ENCODE measurements around the gene PLEKHG5. TPM values are rescaled to one million over a fixed set of nuclear protein-coding genes. Genes with fewer than 3 reads are reported as not detected.
A peak's percentile ranks its signal among the peaks of the same experiment; 100 is the strongest.

PLEKHG5 gene
- total and polyA plus RNA-seq, 4 donors: 3.4 to 22.9 (median 10.0) TPM

DNA sequence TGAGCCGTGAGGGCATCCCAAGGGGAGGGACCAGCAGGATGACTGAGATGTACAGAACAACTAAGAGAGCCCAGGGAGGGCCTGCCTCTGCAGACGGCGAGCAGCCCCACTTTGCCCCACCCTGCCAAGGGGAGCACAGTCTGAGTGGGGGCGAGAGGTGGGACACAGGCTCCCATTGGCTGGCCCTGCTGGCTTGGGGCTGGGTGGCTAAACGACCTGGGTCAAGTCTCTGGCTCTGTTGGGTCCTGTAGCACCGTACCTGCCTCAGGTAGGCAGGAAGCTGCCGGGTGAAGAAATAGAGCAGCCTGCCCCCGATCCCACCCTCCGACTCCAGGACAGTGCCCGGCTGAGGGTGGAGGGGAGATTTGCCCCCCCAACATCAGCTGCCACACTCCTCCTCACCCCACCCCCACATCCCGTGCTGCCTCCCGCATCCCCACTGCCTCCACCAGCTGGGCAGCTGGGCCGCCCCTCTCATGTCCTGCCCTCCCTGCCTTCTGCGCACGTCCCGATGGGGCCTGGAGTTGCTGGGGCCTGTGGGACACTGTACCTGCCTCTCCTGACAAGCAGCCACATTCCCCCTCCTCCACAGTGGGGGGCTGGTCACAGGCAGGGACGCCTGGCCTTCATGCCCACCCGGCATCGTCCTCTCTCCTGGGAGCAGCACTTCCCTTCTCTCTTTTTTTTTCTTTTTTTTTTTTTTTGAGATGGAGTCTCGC is 12.6 kb upstream of the PLEKHG5 start:
- no peaks in the 10 kb centered on the region for H3K36me3 ChIP-seq (ENCODE audit: control insufficient read depth in 4 of 4, insufficient read depth in 4 of 4, low read length in 4 of 4)
- H3K9me3 ChIP-seq (ENCODE audit: control insufficient read depth in 4 of 4, insufficient read depth in 3 of 4, low read length in 3 of 4): no peaks in the 10 kb centered on the region
- TF ChIP-seq, protein P1, sequence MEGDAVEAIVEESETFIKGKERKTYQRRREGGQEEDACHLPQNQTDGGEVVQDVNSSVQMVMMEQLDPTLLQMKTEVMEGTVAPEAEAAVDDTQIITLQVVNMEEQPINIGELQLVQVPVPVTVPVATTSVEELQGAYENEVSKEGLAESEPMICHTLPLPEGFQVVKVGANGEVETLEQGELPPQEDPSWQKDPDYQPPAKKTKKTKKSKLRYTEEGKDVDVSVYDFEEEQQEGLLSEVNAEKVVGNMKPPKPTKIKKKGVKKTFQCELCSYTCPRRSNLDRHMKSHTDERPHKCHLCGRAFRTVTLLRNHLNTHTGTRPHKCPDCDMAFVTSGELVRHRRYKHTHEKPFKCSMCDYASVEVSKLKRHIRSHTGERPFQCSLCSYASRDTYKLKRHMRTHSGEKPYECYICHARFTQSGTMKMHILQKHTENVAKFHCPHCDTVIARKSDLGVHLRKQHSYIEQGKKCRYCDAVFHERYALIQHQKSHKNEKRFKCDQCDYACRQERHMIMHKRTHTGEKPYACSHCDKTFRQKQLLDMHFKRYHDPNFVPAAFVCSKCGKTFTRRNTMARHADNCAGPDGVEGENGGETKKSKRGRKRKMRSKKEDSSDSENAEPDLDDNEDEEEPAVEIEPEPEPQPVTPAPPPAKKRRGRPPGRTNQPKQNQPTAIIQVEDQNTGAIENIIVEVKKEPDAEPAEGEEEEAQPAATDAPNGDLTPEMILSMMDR (IDR thresholded peaks at IDR 0.05; ENCODE audit: control extremely low read depth, extremely low read depth): no peak
- H3K9ac ChIP-seq (ENCODE audit: insufficient read depth in 1 of 2, low read length in 2 of 2): no peak overlapping the region
- WGBS, 2 donors: 83 to 88% methylated on average over 20 of the region's 20 CpGs
- ATAC-seq (ENCODE audit: insufficient read depth, low FRiP score): no peak
- H3K27me3 ChIP-seq (ENCODE audit: control insufficient read depth in 3 of 3, insufficient read depth in 3 of 3, low read length in 2 of 3): no peaks in the 10 kb centered on the region
- no peak for DNase-seq
- H3K4me1 ChIP-seq (ENCODE audit: control insufficient read depth in 5 of 5, insufficient read depth in 5 of 5, low read length in 5 of 5): peaks cover 0 to 15% (median 0%) of the 10 kb centered on the region in 5 donors
- no peak overlapping the region for H3K27ac ChIP-seq (ENCODE audit: low read depth in 1 of 2, low read length in 1 of 2)
- no peak overlapping the region for H3K4me3 ChIP-seq

DNA sequence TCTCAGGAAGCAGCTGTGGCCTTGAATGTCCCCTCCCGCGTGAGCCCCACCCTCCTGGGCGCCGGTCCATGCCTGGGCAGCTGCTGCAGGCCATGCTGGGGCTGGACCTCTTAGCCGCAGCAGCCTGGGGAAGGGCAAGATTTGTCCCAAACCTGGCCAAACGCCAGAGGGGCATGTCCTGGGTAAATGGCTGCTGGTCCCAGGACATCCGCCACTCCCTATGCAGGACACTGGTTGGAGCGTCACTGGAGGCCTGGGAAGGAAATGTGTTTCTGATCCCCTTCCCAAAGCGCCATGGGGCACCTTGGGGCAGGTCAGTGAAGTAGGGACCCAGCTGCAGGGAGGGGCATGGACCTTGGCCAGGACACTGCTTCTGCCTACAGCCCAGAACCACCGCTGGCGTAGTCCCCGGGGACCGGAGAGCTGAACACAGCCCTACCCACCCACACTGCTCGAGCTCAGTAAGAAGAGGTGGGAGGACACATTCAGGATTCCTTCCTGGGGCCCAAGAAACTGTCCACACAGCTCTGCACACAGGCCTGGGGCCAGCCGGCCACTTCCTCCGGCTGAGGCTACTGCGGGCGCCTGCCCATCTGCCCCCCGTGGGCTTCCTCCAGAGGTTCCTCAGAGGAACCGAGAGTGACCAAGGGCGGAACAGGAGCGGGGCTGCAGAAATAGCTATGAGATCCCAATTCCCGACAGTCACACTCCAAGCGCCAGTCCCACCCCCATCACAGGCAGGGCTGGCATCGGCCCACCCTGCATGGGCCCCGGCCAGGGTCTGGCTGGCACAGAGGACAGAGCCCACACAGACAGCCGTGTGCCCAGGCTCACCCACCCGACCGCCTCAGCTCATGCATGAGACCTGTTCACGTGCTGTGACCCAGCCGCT is 10.8 kb upstream of the PLEKHG5 start:
- no peaks in the 10 kb centered on the region for H3K9me3 ChIP-seq (ENCODE audit: control insufficient read depth in 4 of 4, insufficient read depth in 3 of 4, low read length in 3 of 4)
- H3K9ac ChIP-seq (ENCODE audit: insufficient read depth in 1 of 2, low read length in 2 of 2): no peak overlapping the region
- no peaks in the 10 kb centered on the region for H3K36me3 ChIP-seq (ENCODE audit: control insufficient read depth in 4 of 4, insufficient read depth in 4 of 4, low read length in 4 of 4)
- no peak overlapping the region for H3K27ac ChIP-seq (ENCODE audit: low read depth in 1 of 2, low read length in 1 of 2)
- DNase-seq (peak in 1 of 3 donors; percentile 59), ATAC-seq (ENCODE audit: insufficient read depth, low FRiP score) (no peak)
- TF ChIP-seq, protein P1 (IDR thresholded peaks at IDR 0.05; ENCODE audit: control extremely low read depth, extremely low read depth): no peak
- no peak overlapping the region for H3K4me3 ChIP-seq
- peaks cover 0 to 21% (median 0%) of the 10 kb centered on the region in 5 donors for H3K4me1 ChIP-seq (ENCODE audit: control insufficient read depth in 5 of 5, insufficient read depth in 5 of 5, low read length in 5 of 5)
- no peaks in the 10 kb centered on the region for H3K27me3 ChIP-seq (ENCODE audit: control insufficient read depth in 3 of 3, insufficient read depth in 3 of 3, low read length in 2 of 3)
- 61 to 71% methylated on average over 30 to 31 of the region's 31 CpGs for WGBS, 2 donors

DNA sequence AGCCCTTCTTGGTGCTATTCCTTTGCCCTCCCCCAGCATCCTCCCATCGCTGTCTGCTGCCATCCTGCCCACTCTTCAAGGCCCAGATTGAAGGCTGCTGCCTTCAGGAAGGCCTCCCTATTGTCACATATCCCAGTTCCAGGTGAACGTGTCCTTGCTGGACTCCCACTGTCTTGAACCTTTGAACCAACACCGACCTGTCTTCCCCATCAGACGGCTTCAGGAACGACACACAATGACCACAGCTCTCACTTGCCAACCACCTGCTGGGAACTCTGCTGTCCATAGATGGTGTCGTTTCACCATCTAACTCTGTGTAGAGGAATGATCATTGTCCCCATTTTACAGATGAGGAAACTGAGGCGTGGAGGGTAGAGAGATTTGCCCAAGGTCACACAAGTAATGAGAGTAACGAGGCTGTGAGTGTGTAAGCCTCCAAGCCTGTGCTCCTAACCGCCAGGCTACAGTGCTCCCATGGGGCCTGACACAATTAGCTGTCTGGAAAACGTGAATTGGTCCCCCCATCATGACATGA is 9.9 kb upstream of the PLEKHG5 start:
- TF ChIP-seq, protein P1 (IDR thresholded peaks at IDR 0.05; ENCODE audit: control extremely low read depth, extremely low read depth): no peak
- ATAC-seq (ENCODE audit: insufficient read depth, low FRiP score) (no peak), DNase-seq (no peak)
- no peaks in the 10 kb centered on the region for H3K36me3 ChIP-seq (ENCODE audit: control insufficient read depth in 4 of 4, insufficient read depth in 4 of 4, low read length in 4 of 4)
- H3K4me1 ChIP-seq (ENCODE audit: control insufficient read depth in 5 of 5, insufficient read depth in 5 of 5, low read length in 5 of 5): peaks cover 0 to 21% (median 5%) of the 10 kb centered on the region in 5 donors
- H3K27me3 ChIP-seq (ENCODE audit: control insufficient read depth in 3 of 3, insufficient read depth in 3 of 3, low read length in 2 of 3): no peaks in the 10 kb centered on the region
- no peak overlapping the region for H3K9ac ChIP-seq (ENCODE audit: insufficient read depth in 1 of 2, low read length in 2 of 2)
- no peaks in the 10 kb centered on the region for H3K9me3 ChIP-seq (ENCODE audit: control insufficient read depth in 4 of 4, insufficient read depth in 3 of 4, low read length in 3 of 4)
- 85 to 90% methylated on average over 10 of the region's 10 CpGs for WGBS, 2 donors
- H3K4me3 ChIP-seq: no peak overlapping the region
- H3K27ac ChIP-seq (ENCODE audit: low read depth in 1 of 2, low read length in 1 of 2): no peak overlapping the region

All from lung (tissue), 12 donors.